Activated naive CD8-positive, alpha-beta T cell treated with anti-CD3 and anti-CD28 coated beads, Interleukin-2, amount 50 U/mL, for 16 hours (primary cell): Measurements from ENCODE around the gene CILP2.

Source experiments
- DNase-seq: peaks from one replicate; pipeline ENCODE4 v3.0.0-alpha.2; 2020; ENCODE audit warnings: low read depth, low spot score

The CILP2 gene

GRCh38 chr19:19543640-19544039, 5.6 kb downstream of the CILP2 start:
- no peak for DNase-seq

GRCh38 chr19:19544257-19544953, 6.3 kb downstream of the CILP2 start:
- DNase-seq = no peak

GRCh38 chr19:19544954-19545591, 7.0 kb downstream of the CILP2 start:
- DNase-seq = no peak

GRCh38 chr19:19545707-19546106, 7.6 kb downstream of the CILP2 start:
- no peak for DNase-seq

GRCh38 chr19:19546751-19547162, 8.7 kb downstream of the CILP2 start:
- DNase-seq = no peak

GRCh38 chr19:19547674-19548336, 9.7 kb downstream of the CILP2 start:
- DNase-seq = no peak

- DNase-seq = no peak
Measured at GRCh38 chr19:19548915-19549759, 11.1 kb downstream of the CILP2 start.

GRCh38 chr19:19549804-19550464, 11.9 kb downstream of the CILP2 start:
- DNase-seq = no peak

GRCh38 chr19:19550485-19550929, 12.4 kb downstream of the CILP2 start:
- DNase-seq = no peak

GRCh38 chr19:19550972-19551852, 13.1 kb downstream of the CILP2 start:
- DNase-seq = no peak

- no peak for DNase-seq
Measured at GRCh38 chr19:19551853-19552192, 13.8 kb downstream of the CILP2 start.

GRCh38 chr19:19552798-19553197, 14.7 kb downstream of the CILP2 start:
- no peak for DNase-seq

- no peak for DNase-seq
Measured at GRCh38 chr19:19553670-19554069, 15.6 kb downstream of the CILP2 start.

GRCh38 chr19:19554074-19555023, 16.3 kb downstream of the CILP2 start:
- peak; percentile 41 for DNase-seq

- no peak for DNase-seq
Measured at GRCh38 chr19:19558055-19558454, 20.0 kb downstream of the CILP2 start.

- no peak for DNase-seq
Measured at GRCh38 chr19:19558636-19559035, 20.6 kb downstream of the CILP2 start.

GRCh38 chr19:19559931-19560330, 21.9 kb downstream of the CILP2 start:
- no peak for DNase-seq

- no peak for DNase-seq
Measured at GRCh38 chr19:19561946-19562664, 24.0 kb downstream of the CILP2 start.
